SK-N-SH (cell line): ENCODE results near the gene GCDH. TPM values are rescaled to one million over a fixed set of nuclear protein-coding genes. Genes with fewer than 3 reads are reported as not detected.

Experiments
- CTCF ChIA-PET: fragments of 300-600, 350-600 bp; formaldehyde crosslinking; extraction: SDS; loops from one replicate; lab custom pipeline; 2021; lab: Yijun Ruan, JAX
- POLR2A ChIA-PET: fragments of 350-600 bp; sonication (Branson Sonifier 250); formaldehyde crosslinking; extraction: SDS; loops from one replicate; lab custom pipeline; 2020; ENCODE audit warnings: antibody characterized with exemption, inconsistent platforms; lab: Yijun Ruan, JAX
- DNase-seq: peaks from one replicate; pipeline ENCODE4 v3.0.0; 2012
- H2AFZ ChIP-seq: fragments of 200-600 bp; sonication (generic); 2 replicates; pipeline ENCODE4 v1.8.1; 2016; ENCODE audit warnings: antibody characterized with exemption, mild to moderate bottlenecking, low read depth
- H3F3A ChIP-seq: fragments of 200-600 bp; sonication (generic); replicated peaks from 2 replicates; pipeline ENCODE3; 2016; ENCODE audit warnings: antibody characterized with exemption, mild to moderate bottlenecking; ENCODE audit not compliant: insufficient read depth
- H3K27ac ChIP-seq, 2 experiments: fragments of 200-500 bp in 1 of 2; fragments of 200-600 bp in 1 of 2; sonication (Bioruptor generic) in 1 of 2; sonication (generic), shearing (Covaris generic) in 1 of 2; 2 replicates each; pipeline versions ENCODE4 v1.5.1 to v1.6.1; 2014 to 2016; ENCODE audit warnings: low read depth in 2 of 2, inconsistent platforms in 1 of 2, low read length in 1 of 2, mild to moderate bottlenecking in 1 of 2, mixed read lengths in 1 of 2
- H3K27me3 ChIP-seq: fragments of 200-600 bp; sonication (generic), shearing (Covaris generic); 2 replicates; pipeline ENCODE4 v1.6.1; 2016; ENCODE audit warnings: mixed run types; ENCODE audit not compliant: insufficient read depth
- H3K36me3 ChIP-seq, 2 experiments: fragments of 200-500 bp in 1 of 2; fragments of 200-600 bp in 1 of 2; sonication (Bioruptor generic) in 1 of 2; sonication (generic) in 1 of 2; replicated peaks in 1 of 2; 2 replicates each; pipeline versions ENCODE3 to v1.5.1; 2014 to 2016; ENCODE audit warnings: low read length in 1 of 2, mild to moderate bottlenecking in 1 of 2; ENCODE audit not compliant: insufficient read depth in 2 of 2, control insufficient read depth in 1 of 2
- H3K4me1 ChIP-seq, 2 experiments: fragments of 200-500 bp in 1 of 2; fragments of 200-600 bp in 1 of 2; sonication (Bioruptor generic) in 1 of 2; sonication (generic), shearing (Covaris generic) in 1 of 2; 2 replicates each; pipeline versions ENCODE4 v1.5.1 to v1.6.1; 2014 to 2016; ENCODE audit warnings: low read depth in 1 of 2, low read length in 1 of 2, mixed run types in 1 of 2; ENCODE audit not compliant: insufficient read depth in 2 of 2, control insufficient read depth in 1 of 2
- H3K4me2 ChIP-seq: fragments of 200-600 bp; sonication (generic), shearing (Covaris generic); 2 replicates; pipeline ENCODE4 v1.6.1; 2017; ENCODE audit warnings: mixed run types
- H3K4me3 ChIP-seq, 2 experiments: fragments of 200-500 bp in 1 of 2; fragments of 200-600 bp in 1 of 2; sonication (Bioruptor generic) in 1 of 2; sonication (generic), shearing (Covaris generic) in 1 of 2; 2 replicates each; pipeline versions ENCODE4 v1.5.1 to v1.8.1; 2014 to 2016; ENCODE audit warnings: low read depth in 2 of 2, inconsistent platforms in 1 of 2, low read length in 1 of 2, mild to moderate bottlenecking in 1 of 2, mixed read lengths in 1 of 2, moderate library complexity in 1 of 2
- H3K79me2 ChIP-seq: fragments of 200-600 bp; sonication (generic); 2 replicates; pipeline ENCODE4 v1.8.1; 2017; ENCODE audit warnings: mild to moderate bottlenecking; ENCODE audit not compliant: insufficient read depth
- H3K9ac ChIP-seq: fragments of 200-600 bp; sonication (generic); 2 replicates; pipeline ENCODE4 v1.6.1; 2017; ENCODE audit warnings: mixed run types
- H3K9me2 ChIP-seq: fragments of 200-600 bp; sonication (generic); 2 replicates; pipeline ENCODE4 v1.6.1; 2017; ENCODE audit warnings: mixed run types
- H3K9me3 ChIP-seq: fragments of 200-600 bp; sonication (generic); 2 replicates; pipeline ENCODE4 v1.6.1; 2017; ENCODE audit warnings: mixed run types, mild to moderate bottlenecking, moderate library complexity
- H4K20me1 ChIP-seq: fragments of 200-600 bp; sonication (generic); 2 replicates; pipeline ENCODE4 v1.6.1; 2017; ENCODE audit warnings: mild to moderate bottlenecking, mixed run types; ENCODE audit not compliant: insufficient read depth
- CTCF ChIP-seq: fragments of 200-600 bp; sonication (generic); IDR thresholded peaks from 2 replicates; pipeline ENCODE4 v1.6.1; 2017; ENCODE audit warnings: antibody characterized with exemption, mild to moderate bottlenecking, moderate library complexity
- NFIC ChIP-seq: IDR thresholded peaks from 2 replicates; pipeline ENCODE4 v1.4.0; 2012; ENCODE audit warnings: borderline replicate concordance
- RAD21 ChIP-seq: IDR thresholded peaks from 2 replicates; pipeline ENCODE4 v1.6.1; 2012; ENCODE audit warnings: mild to moderate bottlenecking, low read length
- USF1 ChIP-seq: IDR thresholded peaks from 2 replicates; pipeline ENCODE4 v1.4.0; 2012; ENCODE audit warnings: low read depth, borderline replicate concordance
- WGBS: methylation state at CpG from one replicate; pipeline ENCODE4 v1.1.6; 2017; ENCODE audit warnings: low lambda C conversion rate; 5-methylcytosine and 5-hydroxymethylcytosine counted together
- polyA plus RNA-seq, 3 experiments: library from polyadenylated mRNA; depleted of rRNA; stranded (reverse); fragments of >200 nt; gene quantifications; 2 replicates each; pipeline ENCODE4 v1.2.3, GENCODE V29; 2012

GCDH gene
- polyA plus RNA-seq, 1 of the 3 experiments (the other 2 are of a cell fraction), result 29.4 TPM

DNA sequence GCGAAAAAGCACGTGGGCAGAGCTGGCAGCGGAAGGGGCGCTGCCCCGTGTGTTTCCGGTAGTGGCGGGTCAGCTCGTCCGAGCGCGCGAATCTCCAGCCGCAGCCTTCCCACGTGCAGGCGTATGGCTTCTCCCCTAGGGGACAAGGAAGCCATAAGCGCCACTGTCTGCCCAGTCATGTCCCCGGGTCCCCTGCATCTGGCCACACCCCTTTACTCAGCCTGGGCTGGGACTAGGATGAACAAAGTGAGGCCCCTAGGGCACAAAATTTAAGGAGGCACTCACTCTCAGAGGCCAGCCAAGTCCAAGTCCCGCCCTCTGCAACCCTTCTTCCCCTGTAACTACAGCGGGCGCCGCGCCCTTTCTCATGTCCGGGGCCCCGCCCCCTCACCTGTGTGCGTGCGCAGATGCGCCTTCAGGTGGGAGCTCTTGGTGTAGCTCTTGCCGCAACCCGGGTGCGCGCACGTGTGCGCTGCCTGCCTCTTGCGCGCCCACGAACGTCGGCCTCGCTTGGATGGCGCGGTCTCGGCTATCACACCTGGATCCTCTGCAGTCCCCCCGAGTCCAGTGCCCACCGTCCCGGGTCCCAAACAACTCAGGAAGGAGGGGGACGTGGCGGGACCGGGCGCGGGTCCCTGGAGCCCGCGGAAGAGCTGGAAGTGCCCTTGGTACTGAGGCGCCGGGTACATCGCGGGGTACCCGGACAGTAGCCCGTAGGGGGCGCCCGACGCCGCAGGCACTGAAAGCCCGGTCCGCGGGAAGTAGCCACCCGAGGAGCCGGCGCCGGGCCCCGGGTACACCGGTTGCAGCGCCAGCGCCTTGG lies 5.8 kb upstream of the GCDH start:
- Histone ChIP-seq H3K9me3 (no peaks in the 10 kb centered on the region), H3K4me1 (peaks cover 0 to 9% of the 10 kb centered on the region in 2 experiments; a peak in 1 of 4 replicates), H2AFZ (no peak overlapping the region), H3K9me2 (no peaks in the 10 kb centered on the region), H3K36me3 (no peaks in the 10 kb centered on the region), H3K27me3 (peaks cover 11% of the 10 kb centered on the region; the same call in 1 of the 2 replicates), H3K9ac (no peak overlapping the region)
- DNase-seq, result peak; percentile 86
- ChIA-PET POLR2A (interaction anchor here (0.8 kb wide), 1 partner anchor 28 kb away, joined by 5 read pairs; no protein-coding TSS in a partner anchor), CTCF (interaction anchor here (0.6 to 5.4 kb wide), 20 partner anchors 9 to 127 kb away, joined by 3 to 28 read pairs (median 4); no protein-coding TSS in a partner anchor)
- TF ChIP-seq CTCF (peak; percentile 49), NFIC (no peak), RAD21 (peak; percentile 52)
- TF ChIP-seq, all 33 proteins: peak for 2
- Histone ChIP-seq H3F3A (peaks cover 6% of the 10 kb centered on the region), H4K20me1 (no peaks in the 10 kb centered on the region), H3K4me2 (0 out of 2 replicates have a peak overlapping the region, but pooled peaks have one; percentile 19), H3K79me2 (no peaks in the 10 kb centered on the region), H3K4me3 (peak overlapping the region in 1 of 2 experiments; percentile 25; a peak in 3 of 4 replicates), H3K27ac (no peak overlapping the region)
- WGBS, result 33% methylated on average over 12 of the region's 73 CpGs

- CTCF ChIA-PET, result interaction anchor here (0.7 to 5.4 kb wide), 14 partner anchors 13 to 128 kb away, joined by 3 to 28 read pairs (median 4); no protein-coding TSS in a partner anchor
- no peaks in the 10 kb centered on the region for H3K36me3 ChIP-seq
- H3K9me3 ChIP-seq, result no peaks in the 10 kb centered on the region
- H3K4me3 ChIP-seq, result no peak overlapping the region; a peak in 1 of 4 replicates
- WGBS, result 46% methylated on average over 8 of the region's 53 CpGs
- H3K79me2 ChIP-seq, result no peaks in the 10 kb centered on the region
- H2AFZ ChIP-seq, result no peak overlapping the region
- H3K27me3 ChIP-seq, result peaks cover 11% of the 10 kb centered on the region; the same call in 1 of the 2 replicates
- peaks cover 0 to 5% of the 10 kb centered on the region in 2 experiments; a peak in 1 of 4 replicates for H3K4me1 ChIP-seq
- DNase-seq, result peak; percentile 62
- POLR2A ChIA-PET, result interaction anchor here (0.6 to 1.1 kb wide), 3 partner anchors 16 to 52 kb away, joined by 3 to 5 read pairs (median 3); partner anchors contain the start of gene CALR
- H3K9me2 ChIP-seq, result no peaks in the 10 kb centered on the region
- H3K4me2 ChIP-seq, result 0 out of 2 replicates have a peak overlapping the region, but pooled peaks have one; percentile 19
- no peak for TF ChIP-seq USF1
- no peak overlapping the region for H3K27ac ChIP-seq
- peaks cover 6% of the 10 kb centered on the region for H3F3A ChIP-seq
- no peaks in the 10 kb centered on the region for H4K20me1 ChIP-seq
- H3K9ac ChIP-seq, result no peak overlapping the region
These were observed 5.0 kb upstream of the GCDH start for GRCh38 chr19:12885749-12886650.
